SIG-M5 treated with dmso at 0.1 percent for 504 hours (cell line): ENCODE measurements around the gene DNM3.

ENCODE experiments used
- DNase-seq: peaks from one replicate; lab custom pipeline; 2025; ENCODE audit not compliant: unreplicated experiment; lab: John Stamatoyannopoulos, UW

Gene DNM3

DNA sequence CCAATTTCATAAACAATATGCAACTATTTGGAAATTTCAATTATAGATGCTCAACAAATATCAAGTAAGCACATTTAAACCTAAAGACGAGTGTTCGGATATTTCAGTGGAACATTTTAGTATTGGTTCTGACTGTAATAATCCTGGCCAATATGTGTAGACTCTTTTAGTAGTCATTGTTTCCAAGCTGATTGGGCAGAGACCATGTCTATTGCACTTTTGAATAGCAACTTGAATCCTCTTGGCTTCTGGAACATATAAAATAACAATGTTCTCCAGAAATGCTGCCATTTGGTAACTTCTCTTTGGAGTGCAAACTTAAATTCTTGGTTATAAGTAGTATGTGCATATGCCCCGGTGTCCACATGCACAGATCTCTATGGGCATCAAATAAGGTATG lies 373.7 kb downstream of the DNM3 start:
- DNase-seq: no peak

DNA sequence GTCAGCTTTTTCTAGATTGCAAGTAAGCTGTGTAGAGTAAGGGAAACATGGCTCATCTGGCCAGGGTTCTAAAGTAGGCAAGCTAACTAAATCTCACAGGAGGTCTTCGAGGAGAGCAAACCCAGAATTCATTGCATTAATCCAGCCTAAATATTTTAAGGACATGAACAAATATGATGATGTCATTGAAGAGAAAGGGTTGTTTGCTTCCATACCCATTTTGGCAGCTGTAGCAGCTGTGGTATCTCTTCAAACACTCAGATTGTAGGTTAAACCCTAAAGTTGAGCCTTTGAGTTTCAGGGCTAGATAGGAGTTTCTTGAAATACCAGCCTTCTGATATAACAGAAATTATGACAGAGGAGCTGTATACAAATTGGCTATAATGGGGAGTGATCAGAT lies 378.7 kb downstream of the DNM3 start:
- DNase-seq: no peak

DNA sequence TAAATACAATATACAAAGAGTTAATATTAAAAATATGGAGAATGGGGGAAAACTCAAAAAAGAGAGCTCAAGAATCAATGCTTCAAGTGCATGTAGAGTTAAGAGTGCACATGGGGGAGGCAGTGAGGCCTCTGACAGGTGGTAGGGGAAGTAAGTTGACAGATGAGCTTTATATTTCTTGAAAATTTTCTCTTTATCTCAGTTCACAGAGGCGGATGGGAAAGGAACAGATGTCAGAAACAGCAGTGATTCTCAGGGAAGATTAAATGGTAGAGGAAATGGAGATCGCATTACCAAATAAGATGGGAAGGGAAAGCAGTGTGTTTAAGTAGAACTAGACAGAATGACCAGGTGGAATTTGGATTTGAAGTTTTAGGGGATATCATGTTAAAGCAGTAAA lies 379.1 kb downstream of the DNM3 start:
- DNase-seq: no peak

DNA sequence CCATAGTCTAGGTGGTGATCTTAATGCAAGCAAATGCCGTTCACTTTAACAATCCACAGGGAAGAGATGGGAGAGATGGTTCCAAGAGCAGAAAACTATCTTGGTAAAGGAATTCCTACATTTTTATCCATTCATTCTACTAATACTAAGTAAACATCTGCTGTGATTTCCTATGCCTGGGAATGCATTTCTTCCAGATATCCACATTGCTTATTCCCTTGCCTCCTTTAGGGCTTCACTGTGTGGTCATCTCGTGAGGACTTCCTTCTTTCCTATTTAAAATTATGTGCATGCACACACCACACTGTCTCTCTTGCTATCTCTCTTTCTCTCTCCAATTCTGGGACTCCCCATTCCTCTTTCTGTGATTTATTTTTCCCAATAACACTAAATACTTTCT lies 380.1 kb downstream of the DNM3 start:
- DNase-seq: no peak

DNA sequence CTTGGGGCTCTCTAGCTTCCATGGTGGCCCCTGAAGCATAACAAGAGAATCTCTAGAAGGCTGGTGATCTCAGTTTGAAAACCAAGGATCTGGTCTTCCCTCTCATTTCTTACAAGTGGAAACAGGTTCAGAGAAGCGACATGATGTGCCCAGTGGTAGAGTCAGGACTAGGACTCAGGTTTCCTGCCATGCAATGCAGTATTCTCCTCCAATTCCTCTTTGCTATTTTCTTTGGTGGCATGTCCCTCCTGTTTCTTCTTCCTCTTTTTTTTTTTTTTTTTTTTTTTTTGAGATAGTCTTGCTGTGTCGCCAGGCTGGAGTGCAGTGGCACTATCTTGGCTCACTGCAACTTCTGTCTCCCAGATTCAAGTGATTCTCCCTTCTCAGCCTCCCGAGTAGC lies 383.6 kb downstream of the DNM3 start:
- DNase-seq: no peak

DNA sequence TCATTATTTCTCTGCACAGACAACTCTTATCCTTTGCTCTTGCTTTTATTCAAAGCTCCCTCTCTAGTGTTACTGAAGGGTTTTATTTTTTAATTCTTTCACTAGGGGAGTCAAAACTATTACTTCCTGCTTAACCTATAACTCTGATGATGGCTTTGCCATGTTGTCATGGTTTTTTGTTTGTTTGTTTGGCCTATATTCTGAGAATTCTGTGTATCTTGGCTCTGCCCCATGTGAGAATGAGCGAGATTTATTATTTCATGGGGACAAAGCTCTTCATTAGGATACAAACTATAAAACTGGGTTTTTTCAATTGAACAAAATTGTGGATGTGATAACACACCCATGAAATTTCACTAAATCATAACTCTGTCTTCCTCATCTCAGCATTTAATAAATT lies 388.6 kb downstream of the DNM3 start:
- DNase-seq: no peak

DNA sequence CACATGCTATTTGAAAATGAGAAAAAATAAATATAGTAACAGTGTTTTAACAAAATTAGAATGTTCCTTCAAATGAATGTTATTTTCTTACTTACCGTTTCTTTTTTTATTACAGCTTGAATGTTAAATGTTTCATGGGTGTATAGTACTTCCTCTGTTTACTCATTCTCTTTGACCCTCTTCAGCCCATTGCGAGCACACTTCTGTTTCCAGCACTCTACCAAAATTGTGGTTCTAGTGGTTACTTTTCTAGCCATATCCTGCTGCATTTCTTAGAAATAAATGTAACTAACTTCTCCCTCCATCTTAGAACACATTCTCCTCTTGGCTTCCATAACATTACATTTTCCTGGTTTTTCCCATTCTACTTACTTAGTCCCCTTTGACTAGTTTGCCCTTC lies 389.2 kb downstream of the DNM3 start:
- no peak for DNase-seq

DNA sequence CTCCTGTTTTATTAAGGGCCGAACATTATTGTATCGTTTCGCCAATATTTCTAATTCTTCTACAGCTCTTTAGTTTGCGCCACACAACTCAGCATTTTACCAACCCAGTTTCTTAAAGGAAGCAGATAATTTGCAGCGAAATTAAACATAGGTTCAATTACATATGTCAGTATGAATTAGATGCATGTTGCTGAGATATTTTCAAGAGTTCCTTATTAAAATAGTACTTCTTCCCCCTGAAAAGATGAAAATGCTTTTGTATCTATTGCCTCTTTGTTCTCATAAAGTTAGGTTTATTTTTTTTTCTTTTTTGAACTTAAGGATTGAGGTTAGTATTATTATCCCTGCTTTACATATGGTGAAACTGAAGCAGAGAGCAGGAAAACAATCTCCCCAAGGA lies 395.7 kb downstream of the DNM3 start:
- no peak for DNase-seq

DNA sequence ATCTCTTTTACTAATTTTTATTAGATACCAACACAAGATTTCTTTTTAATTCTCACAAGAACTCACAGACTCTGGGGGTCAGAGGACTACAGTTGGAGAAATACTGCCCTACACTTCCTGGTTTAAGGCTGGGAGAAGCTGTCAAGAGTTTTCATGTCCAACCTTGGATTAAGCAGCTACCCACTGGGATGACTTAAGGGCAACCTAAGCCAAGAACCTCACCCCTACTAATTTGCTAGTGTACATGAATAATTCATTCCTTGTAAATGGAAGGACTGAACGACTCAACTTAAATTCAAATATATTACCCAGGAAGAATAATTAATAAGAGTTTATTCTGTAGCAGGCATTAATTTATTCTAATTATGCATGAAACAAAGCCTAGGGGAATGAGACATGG lies 396.9 kb downstream of the DNM3 start:
- no peak for DNase-seq

DNA sequence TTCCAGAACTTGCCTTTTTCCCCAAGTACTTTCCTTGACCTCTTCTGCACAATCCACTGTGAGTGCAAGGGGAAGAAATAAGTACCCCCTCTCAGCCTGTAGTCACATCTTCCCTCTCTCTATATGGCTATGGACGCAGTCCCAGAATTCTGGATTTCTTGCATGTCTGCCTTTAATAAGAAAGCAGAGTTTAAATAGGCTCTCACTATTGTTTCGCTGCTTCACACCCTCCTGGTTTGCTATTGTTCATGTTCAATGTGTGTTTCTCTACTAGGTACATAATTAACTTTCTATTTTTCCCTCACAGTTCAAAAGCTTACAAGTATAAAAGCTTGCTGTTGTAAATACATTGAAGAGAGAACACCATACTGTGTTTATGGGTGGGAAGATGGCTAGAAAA lies 397.7 kb downstream of the DNM3 start:
- no peak for DNase-seq

DNA sequence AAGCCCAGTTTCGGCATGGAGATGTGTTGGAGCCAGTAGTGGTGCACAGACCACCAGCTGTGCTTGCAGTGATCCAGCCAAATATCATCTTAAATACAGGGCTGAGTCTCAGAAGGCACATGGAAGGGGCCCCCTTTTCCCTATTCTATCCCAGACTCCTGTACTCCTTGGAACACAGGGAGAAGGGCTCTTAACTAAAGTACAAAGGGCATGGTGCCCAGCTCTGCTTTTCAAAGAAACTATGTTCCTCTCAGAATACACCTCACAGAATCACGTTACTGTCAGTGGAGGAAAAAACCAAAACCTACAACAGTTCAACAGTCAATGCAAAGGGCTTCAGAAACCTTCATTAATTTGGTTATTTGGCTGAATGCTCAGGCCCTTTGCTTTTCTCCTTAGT lies 398.6 kb downstream of the DNM3 start:
- no peak for DNase-seq

DNA sequence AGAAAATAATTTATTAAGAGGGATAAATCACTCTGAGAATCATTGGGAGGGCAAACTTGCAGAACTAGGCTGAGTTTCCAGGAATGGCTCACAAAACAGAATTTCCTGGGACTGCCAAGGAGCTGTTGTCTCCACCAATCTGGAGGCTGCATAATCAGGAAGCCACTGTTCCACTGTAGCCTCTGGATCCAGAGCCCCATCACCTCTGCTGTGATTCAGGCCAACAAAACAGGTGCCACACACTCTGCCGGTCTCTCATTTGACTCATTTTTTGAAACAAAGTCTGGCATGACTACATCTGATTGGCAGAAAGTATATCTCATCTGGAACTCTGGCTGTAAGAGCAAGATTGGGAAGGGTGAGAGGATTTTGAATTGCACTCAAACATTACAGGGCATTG lies 400.2 kb downstream of the DNM3 start:
- DNase-seq: no peak

DNA sequence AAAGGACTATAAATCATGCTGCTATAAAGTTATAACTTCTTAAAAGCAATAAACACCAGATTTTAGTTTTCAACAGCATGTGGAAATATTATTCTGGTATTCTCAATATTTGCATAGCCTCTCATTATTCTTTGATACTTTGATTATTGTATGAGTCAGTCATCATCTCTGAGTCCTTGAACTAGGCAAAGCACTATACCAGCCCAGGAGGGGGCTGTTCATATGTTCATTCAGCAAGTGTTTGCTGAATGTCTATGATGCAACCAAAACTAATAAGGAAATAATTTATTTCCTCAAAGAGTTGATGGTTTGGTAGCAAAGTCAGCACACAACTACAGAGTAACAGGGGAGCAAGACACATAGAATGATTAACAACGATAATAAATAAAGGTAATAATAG lies 403.6 kb downstream of the DNM3 start:
- DNase-seq: no peak

DNA sequence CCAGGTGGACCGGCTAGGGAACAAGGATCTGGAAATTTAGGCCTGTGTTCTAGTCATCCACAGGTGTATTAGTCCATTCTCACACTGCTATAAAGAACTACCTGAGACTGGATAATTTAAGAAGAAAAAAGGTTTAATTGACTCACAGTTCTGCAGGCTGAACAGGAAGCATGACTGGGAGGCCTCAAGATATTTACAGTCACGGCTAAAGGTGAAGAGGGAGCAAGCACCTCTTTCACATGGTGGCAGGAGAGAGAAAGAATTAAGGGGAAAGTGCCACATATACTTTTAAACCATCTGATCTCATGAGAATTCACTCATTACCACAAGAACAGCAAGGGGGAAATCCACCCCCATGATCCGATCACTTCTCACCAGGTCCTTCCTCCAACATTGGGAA lies 404.5 kb downstream of the DNM3 start:
- DNase-seq: no peak

DNA sequence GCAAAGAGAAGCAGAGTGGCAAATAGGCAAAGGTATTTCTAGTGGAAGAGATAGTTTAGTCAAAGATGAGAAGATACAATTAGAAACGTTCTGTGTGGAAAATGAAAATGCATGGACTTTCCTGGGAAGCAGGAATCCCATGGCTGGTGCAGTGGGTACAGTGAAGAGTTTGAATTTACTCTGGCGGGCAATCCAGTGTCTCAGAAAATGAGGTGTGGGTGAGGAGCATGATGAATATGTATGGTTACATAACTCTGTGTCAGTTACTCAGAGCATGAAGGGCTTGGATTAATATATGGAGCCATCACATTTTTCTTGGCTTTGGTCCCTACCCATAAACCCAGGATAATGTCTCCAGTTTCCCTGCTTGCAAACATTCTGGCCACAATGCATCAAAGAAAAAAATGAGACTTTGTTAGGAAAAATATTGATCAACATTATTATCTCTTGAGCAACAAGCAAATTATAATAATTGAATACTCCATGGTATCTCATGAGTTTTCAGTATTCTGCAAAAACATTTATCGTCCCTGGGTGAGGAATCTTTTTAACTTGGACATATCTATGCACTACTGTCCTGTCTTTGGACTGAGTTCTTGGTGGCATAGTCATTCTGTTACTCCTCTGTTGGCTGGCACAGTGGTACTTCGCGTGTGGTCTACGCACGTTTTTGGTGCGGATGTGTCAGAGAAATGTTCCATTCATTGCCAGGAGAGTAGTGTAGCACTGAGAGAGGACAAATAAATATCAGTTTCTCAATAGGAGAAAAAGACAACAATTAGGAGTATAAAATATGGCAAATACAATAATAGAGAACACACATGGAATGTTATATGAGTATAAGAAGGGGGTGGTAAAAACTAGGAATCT lies 405.5 kb downstream of the DNM3 start:
- no peak for DNase-seq

DNA sequence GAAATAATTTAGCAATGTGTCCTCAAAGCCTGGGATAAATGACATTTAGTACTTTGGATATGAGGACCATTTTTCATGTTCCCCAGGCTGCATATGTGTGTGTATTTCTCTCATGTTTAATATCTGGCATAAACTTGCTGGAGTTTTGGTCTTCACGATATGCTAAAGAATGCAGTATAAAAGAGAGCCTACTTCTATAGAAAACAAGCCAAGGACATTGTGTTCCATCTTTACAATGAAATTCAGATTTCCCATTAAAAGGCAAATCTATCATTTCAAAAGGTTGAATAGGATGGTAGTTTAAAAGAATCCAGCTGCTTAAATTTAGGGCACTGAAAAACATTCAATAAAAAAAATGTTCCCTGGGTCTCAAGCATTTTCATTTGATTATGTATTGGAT lies 410.2 kb downstream of the DNM3 start:
- no peak for DNase-seq

DNA sequence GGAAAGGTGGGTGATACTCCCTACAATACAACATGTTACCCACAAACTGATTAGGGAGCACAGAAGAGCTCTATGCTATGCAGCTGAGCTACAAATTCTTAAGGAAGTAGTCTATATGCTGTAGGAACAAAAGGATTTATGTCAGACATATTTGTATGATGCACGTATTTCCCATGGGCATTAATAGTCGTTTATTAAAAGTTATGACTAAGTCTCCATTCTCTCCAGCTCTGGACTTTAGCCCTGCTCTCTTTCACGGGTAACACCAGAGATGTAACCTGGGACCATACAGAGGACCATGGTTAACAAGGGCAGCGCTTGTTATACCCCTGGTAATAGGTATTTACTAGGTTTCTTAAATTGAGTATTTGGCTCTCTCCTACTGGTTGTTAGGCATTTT lies 411.0 kb downstream of the DNM3 start:
- no peak for DNase-seq

DNA sequence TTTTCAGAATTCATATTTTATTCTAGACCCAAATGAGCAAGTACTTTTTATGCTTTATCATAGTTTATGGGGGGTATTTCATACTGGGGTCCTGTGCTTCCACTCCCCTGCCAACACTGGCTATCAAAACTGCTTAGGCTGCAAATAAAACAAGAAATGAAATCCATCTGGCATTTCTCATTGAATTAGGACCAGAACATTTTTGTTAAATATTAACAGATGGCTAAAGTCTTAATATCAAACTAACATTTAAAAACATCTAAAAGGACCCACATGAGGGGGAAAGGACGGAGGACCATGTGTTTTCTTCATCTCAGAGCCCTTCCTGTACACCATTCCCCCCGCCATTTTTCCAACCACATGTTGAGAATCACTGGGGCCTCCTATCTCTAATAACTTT lies 411.7 kb downstream of the DNM3 start:
- no peak for DNase-seq

DNA sequence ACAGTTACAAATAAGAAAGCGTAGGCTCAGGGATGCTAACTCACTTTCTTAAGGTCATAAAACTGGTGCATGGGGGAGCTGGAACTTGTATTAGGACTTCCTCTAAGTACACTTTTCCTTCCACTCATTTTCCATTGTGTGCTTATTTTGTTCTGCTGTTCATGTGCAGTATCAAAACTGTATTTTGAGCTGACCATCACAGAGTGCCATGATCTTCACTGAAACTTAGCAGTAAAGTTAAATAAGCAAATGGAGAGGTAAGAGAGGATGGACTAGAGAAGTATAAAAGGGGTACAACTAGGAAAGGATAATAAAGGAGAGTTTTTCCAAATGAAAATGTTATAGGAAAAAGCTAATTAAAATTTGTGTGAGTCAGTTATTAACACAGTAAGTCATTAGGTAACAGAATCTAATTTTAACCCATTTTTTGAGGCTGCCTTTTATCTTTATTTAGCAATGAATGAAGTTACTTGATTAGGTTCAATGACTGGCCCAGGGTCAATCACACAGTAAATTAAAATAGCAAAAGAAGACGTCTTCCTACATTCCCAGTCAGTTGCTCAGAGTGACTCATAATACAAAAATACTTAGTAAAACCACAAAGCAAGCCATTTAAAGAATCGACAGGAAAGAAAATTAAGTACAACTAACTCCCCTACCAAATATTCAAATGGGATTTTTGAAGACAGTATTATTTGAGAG lies 413.4 kb downstream of the DNM3 start:
- DNase-seq: peak; percentile 16

DNA sequence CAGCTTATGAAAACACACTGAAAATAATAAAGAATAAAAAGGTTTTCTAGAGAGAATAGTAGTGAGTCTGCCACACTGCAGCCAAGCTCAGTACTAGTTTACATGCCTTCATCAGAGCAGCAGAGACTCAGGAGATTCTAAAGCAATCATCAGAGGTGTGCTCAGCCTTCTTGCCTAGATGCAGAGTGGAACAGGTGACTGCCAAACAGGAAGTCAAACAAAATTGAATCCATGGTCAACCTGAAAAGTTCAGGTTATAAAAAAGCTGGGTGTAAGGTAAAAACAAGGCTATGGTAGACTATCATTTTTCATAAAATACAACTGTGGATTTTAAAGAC lies 413.9 kb downstream of the DNM3 start:
- no peak for DNase-seq

DNA sequence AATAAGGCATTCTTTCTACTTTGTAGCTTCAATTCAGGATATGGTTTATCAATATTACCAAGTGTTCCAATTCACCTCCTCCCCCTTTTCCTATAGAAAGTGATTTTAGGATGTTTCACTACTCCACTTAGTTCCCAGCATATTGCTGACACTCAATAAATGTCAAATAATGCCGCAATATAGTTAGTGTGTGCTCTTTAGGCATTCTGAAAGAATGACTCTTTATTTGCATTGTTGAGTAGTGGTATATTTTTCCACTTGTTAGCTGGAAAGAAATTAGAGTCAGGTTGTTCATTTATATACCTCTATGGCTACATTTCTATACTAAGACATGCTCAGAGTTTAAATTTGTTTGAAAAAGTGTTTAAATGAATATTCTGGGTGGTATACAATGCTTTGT lies 424.6 kb downstream of the DNM3 start:
- no peak for DNase-seq

DNA sequence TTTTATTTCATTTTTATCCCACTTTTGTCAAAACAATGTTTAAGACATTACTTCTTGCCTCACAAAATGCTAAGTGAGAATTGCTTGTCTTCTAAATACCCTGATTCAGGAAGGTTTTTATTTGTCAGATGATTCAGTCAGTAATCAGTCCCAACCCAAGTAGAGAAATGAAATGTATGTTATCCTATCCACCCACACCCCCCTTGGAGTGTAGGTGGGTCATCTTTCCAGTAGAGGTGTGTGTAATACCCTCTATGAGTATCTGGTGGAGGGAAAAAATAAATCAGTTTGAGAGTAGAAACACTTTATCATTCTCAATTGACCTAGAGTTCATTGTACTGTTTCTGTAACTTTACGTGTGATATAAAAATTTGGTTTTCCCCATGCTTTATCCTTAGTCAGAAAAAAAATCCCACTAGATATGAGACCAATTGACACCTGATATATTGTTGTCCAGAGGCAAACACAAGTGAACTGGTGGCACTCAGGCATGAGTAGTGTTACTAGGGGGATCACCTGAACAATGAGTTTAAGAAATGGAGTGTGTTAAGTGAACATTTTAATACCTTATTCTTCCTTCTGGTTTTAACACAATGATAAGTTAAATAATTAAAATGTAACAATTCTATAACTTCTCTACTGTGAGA lies 425.4 kb downstream of the DNM3 start:
- no peak for DNase-seq
